Prostate gland (tissue), 2 donors: Measurements from ENCODE around the gene IKZF1. TPM values are rescaled to one million over a fixed set of nuclear protein-coding genes. Genes with fewer than 3 reads are reported as not detected.

ENCODE experiments used
- DNase-seq: peaks from one replicate; pipeline ENCODE4 v3.0.0-alpha.2; 2019; ENCODE audit warnings: low spot score
- H3K27ac ChIP-seq, 2 donors: fragments of 200-600 bp; sonication (generic); 2 replicates each; pipeline ENCODE4 v1.5.1; 2017 to 2019
- H3K27me3 ChIP-seq: fragments of 200-600 bp; sonication (generic); replicated peaks from 2 replicates; pipeline ENCODE4 v1.5.1; 2019; ENCODE audit not compliant: insufficient read depth
- H3K36me3 ChIP-seq, 2 donors: fragments of 200-600 bp; sonication (generic); 1 replicate in 1 of 2; 2 replicates in 1 of 2; pipeline versions ENCODE4 v1.5.1 to v1.8.1; 2017 to 2019
- H3K4me1 ChIP-seq: fragments of 200-600 bp; sonication (generic); replicated peaks from 2 replicates; pipeline ENCODE4 v1.5.1; 2019
- H3K4me3 ChIP-seq, 2 donors: fragments of 200-600 bp; sonication (generic); 2 replicates each; pipeline ENCODE4 v1.5.1; 2017 to 2019
- H3K9me3 ChIP-seq: fragments of 200-600 bp; sonication (generic); 2 replicates; pipeline ENCODE4 v1.5.1; 2017
- POLR2A ChIP-seq: fragments of 450-650 bp; IDR thresholded peaks from one replicate; pipeline ENCODE4 v1.6.1; 2016; ENCODE audit warnings: antibody characterized with exemption, mild to moderate bottlenecking
- POLR2AphosphoS5 ChIP-seq: sonication (generic); formaldehyde crosslinking; IDR thresholded peaks from one replicate; pipeline ENCODE4 v1.6.1; 2017; ENCODE audit warnings: antibody characterized with exemption
- WGBS: methylation state at CpG from one replicate; pipeline ENCODE4 v1.1.5; 2018; 5-methylcytosine and 5-hydroxymethylcytosine counted together
- intact Hi-C: fragments of 100-400 bp; cut with DNase I; formaldehyde crosslinking; loops from one replicate; pipeline ENCODE4 v1.14.2; 2022
- total RNA-seq, 2 donors: library from RNA; depleted of rRNA; stranded (reverse); fragments of >200 nt; gene quantifications; one replicate each; pipeline ENCODE4 v1.1.0, GENCODE V29; 2016
- TF ChIP-seq, protein P1 (sequence below), 4 experiments: fragments of 200-600 bp in 2 of 4; fragments of 450-650 bp in 2 of 4; sonication (generic) in 2 of 4; IDR thresholded peaks; 1 replicate in 3 of 4; 2 replicates in 1 of 4; pipeline ENCODE4 v1.5.1; 2016 to 2019; ENCODE audit warnings: antibody characterized with exemption in 4 of 4, mild to moderate bottlenecking in 2 of 4, moderate library complexity in 2 of 4

Gene IKZF1
- total RNA-seq, 2 donors from 2014 or later, result 2.7 to 7.7 TPM

DNA sequence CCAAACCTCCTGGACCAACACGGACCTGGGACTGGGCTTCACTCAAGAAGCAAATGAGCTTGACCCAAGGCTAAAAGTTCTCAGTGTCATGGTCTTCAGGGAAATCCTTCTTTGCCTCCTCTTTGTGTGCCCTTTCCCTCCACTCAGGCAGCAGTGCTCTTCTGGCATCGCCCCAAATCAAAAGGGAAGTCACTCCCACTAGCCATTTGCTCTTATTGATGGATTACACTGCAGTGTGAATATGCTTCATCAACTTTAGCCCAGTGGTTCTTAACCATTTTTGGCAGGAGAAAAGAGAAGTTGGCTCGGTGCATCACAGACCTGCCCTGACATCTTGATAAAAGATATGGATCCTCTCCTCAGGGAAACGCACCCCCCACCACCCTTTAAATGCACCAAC, 19.2 kb upstream of the IKZF1 start:
- H3K27me3 ChIP-seq, result no peaks in the 10 kb centered on the region
- 69% methylated on average over 4 of the region's 4 CpGs for WGBS
- TF ChIP-seq POLR2AphosphoS5 (no peak), POLR2A (no peak)
- TF ChIP-seq, protein P1, sequence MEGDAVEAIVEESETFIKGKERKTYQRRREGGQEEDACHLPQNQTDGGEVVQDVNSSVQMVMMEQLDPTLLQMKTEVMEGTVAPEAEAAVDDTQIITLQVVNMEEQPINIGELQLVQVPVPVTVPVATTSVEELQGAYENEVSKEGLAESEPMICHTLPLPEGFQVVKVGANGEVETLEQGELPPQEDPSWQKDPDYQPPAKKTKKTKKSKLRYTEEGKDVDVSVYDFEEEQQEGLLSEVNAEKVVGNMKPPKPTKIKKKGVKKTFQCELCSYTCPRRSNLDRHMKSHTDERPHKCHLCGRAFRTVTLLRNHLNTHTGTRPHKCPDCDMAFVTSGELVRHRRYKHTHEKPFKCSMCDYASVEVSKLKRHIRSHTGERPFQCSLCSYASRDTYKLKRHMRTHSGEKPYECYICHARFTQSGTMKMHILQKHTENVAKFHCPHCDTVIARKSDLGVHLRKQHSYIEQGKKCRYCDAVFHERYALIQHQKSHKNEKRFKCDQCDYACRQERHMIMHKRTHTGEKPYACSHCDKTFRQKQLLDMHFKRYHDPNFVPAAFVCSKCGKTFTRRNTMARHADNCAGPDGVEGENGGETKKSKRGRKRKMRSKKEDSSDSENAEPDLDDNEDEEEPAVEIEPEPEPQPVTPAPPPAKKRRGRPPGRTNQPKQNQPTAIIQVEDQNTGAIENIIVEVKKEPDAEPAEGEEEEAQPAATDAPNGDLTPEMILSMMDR (IDR thresholded peaks at IDR 0.05), result no peak
- H3K4me1 ChIP-seq, result no peaks in the 10 kb centered on the region
- H3K36me3 ChIP-seq, result no peaks in the 10 kb centered on the region
- no peak overlapping the region for H3K4me3 ChIP-seq
- DNase-seq, result no peak
- no peak overlapping the region for H3K27ac ChIP-seq
- intact Hi-C loops, result no loop called here
- no peaks in the 10 kb centered on the region for H3K9me3 ChIP-seq

DNA sequence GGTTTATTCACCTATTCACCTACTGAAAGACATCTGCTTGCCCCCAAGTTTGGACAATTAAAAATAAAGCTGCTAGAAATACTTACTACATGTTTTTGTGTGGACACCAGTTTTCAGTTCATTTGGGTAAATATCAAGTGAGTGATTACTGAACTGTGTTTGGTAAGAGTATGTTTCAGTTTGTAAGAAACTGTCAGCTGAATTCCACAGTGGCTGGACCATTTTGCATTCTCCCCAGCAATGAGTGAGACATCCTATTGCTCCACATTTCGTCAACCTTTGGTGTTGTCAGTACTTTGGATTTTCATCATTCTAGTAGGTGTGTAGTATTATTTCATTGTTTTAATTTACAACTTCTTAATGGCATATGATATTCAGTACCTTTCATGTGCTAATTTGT, 17.4 kb upstream of the IKZF1 start:
- TF ChIP-seq POLR2AphosphoS5, result no peak
- TF ChIP-seq, protein P1 (IDR thresholded peaks at IDR 0.05), result no peak
- no peak for TF ChIP-seq POLR2A
- Histone ChIP-seq H3K4me1 (no peaks in the 10 kb centered on the region), H3K36me3 (no peaks in the 10 kb centered on the region), H3K4me3 (no peak overlapping the region), H3K27me3 (no peaks in the 10 kb centered on the region), H3K27ac (no peak overlapping the region), H3K9me3 (no peaks in the 10 kb centered on the region)
- intact Hi-C loops, result no loop called here
- DNase-seq, result no peak
- 84% methylated on average over 1 of the region's 1 CpG for whole genome bisulfite sequencing

DNA sequence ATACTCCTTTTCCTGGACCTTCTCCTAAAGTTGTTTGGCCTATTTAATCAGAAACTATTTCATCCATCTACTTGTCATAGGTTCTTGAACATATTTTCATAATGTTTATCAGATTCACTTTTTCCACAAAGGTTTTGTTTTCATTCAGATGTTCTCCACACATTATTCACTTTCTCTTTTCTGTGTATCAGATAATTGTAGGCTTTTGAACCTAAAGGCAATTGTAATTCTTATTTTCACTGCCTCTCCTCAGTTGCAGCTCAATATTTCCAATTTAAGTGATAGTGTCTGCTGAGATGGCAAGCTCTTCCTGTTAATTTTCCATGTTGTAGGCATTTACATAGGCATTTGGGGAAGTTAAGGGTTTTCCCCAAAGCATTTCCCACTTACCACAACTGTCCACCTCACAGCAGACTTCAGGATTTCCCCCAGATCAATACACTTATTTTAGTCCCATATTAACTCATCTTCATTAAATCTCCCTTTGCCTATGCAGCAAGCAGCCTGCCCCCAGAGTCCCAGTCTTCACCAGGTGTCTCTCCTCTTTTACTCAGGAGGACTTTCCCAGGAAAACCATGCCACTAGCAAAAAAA, 12.3 kb upstream of the IKZF1 start:
- Histone ChIP-seq H3K36me3 (no peaks in the 10 kb centered on the region), H3K27me3 (no peaks in the 10 kb centered on the region), H3K9me3 (no peaks in the 10 kb centered on the region), H3K4me1 (no peaks in the 10 kb centered on the region), H3K4me3 (no peak overlapping the region), H3K27ac (no peak overlapping the region)
- intact Hi-C loops, result no loop called here
- TF ChIP-seq, protein P1 (IDR thresholded peaks at IDR 0.05), result no peak
- TF ChIP-seq POLR2AphosphoS5, result no peak
- no peak for TF ChIP-seq POLR2A
- no peak for DNase-seq

DNA sequence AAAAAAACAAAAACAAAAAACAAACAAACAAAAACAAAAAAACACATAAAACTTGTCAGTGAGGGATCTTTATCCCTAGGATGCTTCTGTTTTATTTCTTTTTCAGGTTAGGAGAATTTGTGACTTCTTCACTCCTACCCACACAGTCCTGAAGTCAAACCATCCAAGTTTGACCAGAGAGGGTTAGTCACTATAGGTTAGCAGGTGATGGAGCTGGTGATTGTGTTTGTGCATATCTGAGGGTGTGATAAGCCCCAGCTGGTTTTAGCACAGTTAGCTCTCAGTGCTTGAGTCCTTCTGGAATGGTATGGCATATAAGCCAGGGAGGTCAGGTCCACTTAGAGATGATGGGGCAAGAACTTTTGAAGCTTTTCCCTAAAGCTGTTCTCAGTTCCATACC, 11.8 kb upstream of the IKZF1 start:
- no peaks in the 10 kb centered on the region for H3K4me1 ChIP-seq
- TF ChIP-seq, protein P1 (IDR thresholded peaks at IDR 0.05), result no peak
- no peak for TF ChIP-seq POLR2AphosphoS5
- TF ChIP-seq POLR2A, result no peak
- DNase-seq, result no peak
- H3K27ac ChIP-seq, result no peak overlapping the region
- H3K9me3 ChIP-seq, result no peaks in the 10 kb centered on the region
- intact Hi-C loops, result no loop called here
- H3K4me3 ChIP-seq, result no peak overlapping the region
- H3K36me3 ChIP-seq, result no peaks in the 10 kb centered on the region
- H3K27me3 ChIP-seq, result no peaks in the 10 kb centered on the region

DNA sequence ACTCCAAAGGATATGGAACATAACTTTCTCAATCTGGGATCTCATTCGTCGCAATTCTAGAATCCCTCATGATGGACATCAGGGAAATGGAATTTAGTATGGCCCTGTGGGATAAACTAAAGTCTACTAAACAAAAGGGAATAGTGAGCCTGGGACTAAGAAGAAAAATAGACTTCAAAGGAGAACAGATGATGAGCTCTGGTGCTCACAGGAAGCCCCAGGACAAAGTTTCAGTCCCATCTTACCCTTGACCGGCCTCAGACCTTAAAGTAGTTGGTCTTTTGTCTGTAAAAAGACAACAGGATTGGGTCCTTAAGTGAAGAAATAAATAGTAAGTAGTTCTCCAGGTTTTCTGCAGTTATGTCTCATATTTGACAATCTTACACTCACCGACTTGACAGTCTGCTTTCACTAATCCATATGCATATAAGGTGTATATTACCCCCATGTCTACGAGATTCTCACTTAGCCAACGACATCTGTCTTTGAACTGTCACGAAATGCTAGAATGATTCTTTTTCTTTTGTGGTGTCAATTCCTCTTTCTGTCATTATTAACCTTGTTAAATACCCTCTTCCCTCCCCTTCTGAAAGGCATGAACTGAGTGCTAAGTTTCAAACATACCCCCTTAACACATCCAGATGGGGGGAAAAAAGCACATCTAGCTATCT, 10.9 kb upstream of the IKZF1 start:
- Histone ChIP-seq H3K27me3 (no peaks in the 10 kb centered on the region), H3K4me3 (no peak overlapping the region), H3K36me3 (no peaks in the 10 kb centered on the region), H3K27ac (no peak overlapping the region), H3K4me1 (no peaks in the 10 kb centered on the region), H3K9me3 (no peaks in the 10 kb centered on the region)
- TF ChIP-seq, protein P1 (IDR thresholded peaks at IDR 0.05), result no peak
- TF ChIP-seq POLR2AphosphoS5, result no peak
- no peak for TF ChIP-seq POLR2A
- intact Hi-C loops, result no loop called here
- no peak for DNase-seq
- WGBS, result 93% methylated on average over 7 of the region's 7 CpGs
